RWPE2 (cell line): ENCODE data around the gene CNTN4.

Source experiments
- ATAC-seq: fragments of 200-7000 bp; cut with Tn5 transposase; 3 replicates; pipeline ENCODE4 v1.9.1; 2021; ENCODE audit warnings: low read depth
- DNase-seq: peaks from one replicate; pipeline ENCODE4 v3.0.0-alpha.2; 2020; ENCODE audit warnings: low spot score
- H3K27ac ChIP-seq: fragments of 450-650 bp; 2 replicates; pipeline ENCODE4 v1.5.1; 2017; ENCODE audit warnings: mild to moderate bottlenecking; ENCODE audit not compliant: poor library complexity, severe bottlenecking
- H3K27me3 ChIP-seq: fragments of 250-450 bp; sonication (Bioruptor Pico); 2 replicates; pipeline ENCODE4 v1.5.1; 2021; ENCODE audit warnings: mild to moderate bottlenecking, moderate library complexity; ENCODE audit not compliant: insufficient read depth, poor library complexity, severe bottlenecking
- H3K36me3 ChIP-seq: fragments of 250-450 bp; sonication (Bioruptor Pico); 2 replicates; pipeline ENCODE4 v1.5.1; 2020; ENCODE audit warnings: low read depth, mild to moderate bottlenecking, moderate library complexity
- H3K4me1 ChIP-seq: fragments of 250-450 bp; sonication (Bioruptor Pico); 2 replicates; pipeline ENCODE4 v1.5.1; 2021; ENCODE audit warnings: mild to moderate bottlenecking, moderate library complexity; ENCODE audit not compliant: insufficient read depth, poor library complexity, severe bottlenecking
- H3K4me3 ChIP-seq: fragments of 250-450 bp; sonication (Bioruptor Pico); 2 replicates; pipeline ENCODE4 v1.5.1; 2021; ENCODE audit warnings: mild to moderate bottlenecking, moderate library complexity; ENCODE audit not compliant: severe bottlenecking
- H3K9me3 ChIP-seq: fragments of 250-450 bp; sonication (Bioruptor Pico); 2 replicates; pipeline ENCODE4 v1.5.1; 2021; ENCODE audit warnings: mild to moderate bottlenecking, moderate library complexity; ENCODE audit not compliant: severe bottlenecking
- CTCF ChIP-seq: fragments of 450-650 bp; IDR thresholded peaks from one replicate; pipeline ENCODE4 v1.5.1; 2017; ENCODE audit warnings: mild to moderate bottlenecking, moderate library complexity; ENCODE audit not compliant: poor library complexity, severe bottlenecking

Gene CNTN4

GRCh38 chr3:2352134-2352762, 253.6 kb downstream of the CNTN4 start:
- no peak for ATAC-seq
- H3K4me1 ChIP-seq: no peaks in the 10 kb centered on the region
- no peak for TF ChIP-seq CTCF
- no peak overlapping the region for H3K4me3 ChIP-seq
- no peak for DNase-seq
- peaks cover 1% of the 10 kb centered on the region for H3K9me3 ChIP-seq
- H3K36me3 ChIP-seq: no peaks in the 10 kb centered on the region
- H3K27ac ChIP-seq: no peak overlapping the region
- no peaks in the 10 kb centered on the region for H3K27me3 ChIP-seq

GRCh38 chr3:2354702-2355101, 256.0 kb downstream of the CNTN4 start:
- peak; percentile 91 for ATAC-seq
- Histone ChIP-seq H3K4me3 (no peak overlapping the region), H3K9me3 (no peaks in the 10 kb centered on the region), H3K4me1 (no peaks in the 10 kb centered on the region), H3K36me3 (no peaks in the 10 kb centered on the region), H3K27me3 (no peaks in the 10 kb centered on the region), H3K27ac (no peak overlapping the region)
- no peak for TF ChIP-seq CTCF
- DNase-seq: no peak

GRCh38 chr3:2356298-2356950, 257.8 kb downstream of the CNTN4 start:
- no peak for ATAC-seq
- no peak for DNase-seq
- Histone ChIP-seq H3K4me3 (no peak overlapping the region), H3K27me3 (no peaks in the 10 kb centered on the region), H3K27ac (no peak overlapping the region), H3K4me1 (no peaks in the 10 kb centered on the region), H3K9me3 (no peaks in the 10 kb centered on the region), H3K36me3 (no peaks in the 10 kb centered on the region)
- TF ChIP-seq CTCF: no peak

GRCh38 chr3:2360815-2361214, 262.1 kb downstream of the CNTN4 start:
- ATAC-seq (no peak), DNase-seq (no peak)
- no peaks in the 10 kb centered on the region for H3K4me1 ChIP-seq
- no peaks in the 10 kb centered on the region for H3K27me3 ChIP-seq
- H3K27ac ChIP-seq: no peak overlapping the region
- H3K4me3 ChIP-seq: no peak overlapping the region
- H3K36me3 ChIP-seq: no peaks in the 10 kb centered on the region
- peaks cover 2% of the 10 kb centered on the region for H3K9me3 ChIP-seq
- no peak for TF ChIP-seq CTCF

- H3K9me3 ChIP-seq: peaks cover 2% of the 10 kb centered on the region
- H3K36me3 ChIP-seq: no peaks in the 10 kb centered on the region
- no peak overlapping the region for H3K27ac ChIP-seq
- TF ChIP-seq CTCF: no peak
- no peak for DNase-seq
- no peak overlapping the region for H3K4me3 ChIP-seq
- no peaks in the 10 kb centered on the region for H3K27me3 ChIP-seq
- H3K4me1 ChIP-seq: no peaks in the 10 kb centered on the region
- ATAC-seq: no peak
These were observed 263.5 kb downstream of the CNTN4 start for GRCh38 chr3:2362122-2362521.
